ENCODE results near the gene SLC7A8. TPM values are rescaled to one million over a fixed set of nuclear protein-coding genes. Genes with fewer than 3 reads are reported as not detected.
A peak's percentile ranks its signal among the peaks of the same experiment; 100 is the strongest.

The SLC7A8 gene
- total RNA-seq, 2 donors from 2014 or later: 21.5 to 23.8 TPM

DNA sequence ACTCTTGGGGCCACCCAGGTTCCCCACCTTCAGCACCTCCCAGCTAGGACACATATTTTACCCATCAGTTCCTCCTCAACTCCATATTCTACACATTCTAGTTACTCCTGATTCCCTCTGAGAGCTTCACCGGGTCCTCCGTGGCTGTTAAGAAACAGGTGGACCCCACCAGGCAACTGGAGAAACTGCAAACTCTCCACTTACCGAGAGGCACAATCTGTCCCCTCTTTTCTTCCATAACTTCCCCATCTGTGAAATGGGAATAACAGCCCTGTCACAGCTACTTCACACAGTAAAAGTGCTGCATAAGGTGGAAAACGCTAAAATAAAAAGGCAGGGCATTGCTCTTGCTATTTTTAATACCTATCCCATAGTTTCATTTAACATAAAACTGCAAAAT, 1.5 kb downstream of the SLC7A8 start:
- Histone ChIP-seq H3K9me3 (no peaks in the 10 kb centered on the region), H3K4me3 (peak overlapping the region; percentile 48), H3K4me1 (no peaks in the 10 kb centered on the region), H3K36me3 (no peaks in the 10 kb centered on the region), H3K27me3 (no peaks in the 10 kb centered on the region), H3K27ac (no peak overlapping the region), H3K9ac (ENCODE audit: low read depth in 2 of 2, low read length in 2 of 2) (peak overlapping the region in 1 of 2 donors; percentile 66)
- TF ChIP-seq, protein P1, sequence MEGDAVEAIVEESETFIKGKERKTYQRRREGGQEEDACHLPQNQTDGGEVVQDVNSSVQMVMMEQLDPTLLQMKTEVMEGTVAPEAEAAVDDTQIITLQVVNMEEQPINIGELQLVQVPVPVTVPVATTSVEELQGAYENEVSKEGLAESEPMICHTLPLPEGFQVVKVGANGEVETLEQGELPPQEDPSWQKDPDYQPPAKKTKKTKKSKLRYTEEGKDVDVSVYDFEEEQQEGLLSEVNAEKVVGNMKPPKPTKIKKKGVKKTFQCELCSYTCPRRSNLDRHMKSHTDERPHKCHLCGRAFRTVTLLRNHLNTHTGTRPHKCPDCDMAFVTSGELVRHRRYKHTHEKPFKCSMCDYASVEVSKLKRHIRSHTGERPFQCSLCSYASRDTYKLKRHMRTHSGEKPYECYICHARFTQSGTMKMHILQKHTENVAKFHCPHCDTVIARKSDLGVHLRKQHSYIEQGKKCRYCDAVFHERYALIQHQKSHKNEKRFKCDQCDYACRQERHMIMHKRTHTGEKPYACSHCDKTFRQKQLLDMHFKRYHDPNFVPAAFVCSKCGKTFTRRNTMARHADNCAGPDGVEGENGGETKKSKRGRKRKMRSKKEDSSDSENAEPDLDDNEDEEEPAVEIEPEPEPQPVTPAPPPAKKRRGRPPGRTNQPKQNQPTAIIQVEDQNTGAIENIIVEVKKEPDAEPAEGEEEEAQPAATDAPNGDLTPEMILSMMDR (IDR thresholded peaks at IDR 0.05): no peak
- intact Hi-C loops (cut with DNase I): no loop called here
- DNase-seq: no peak

GRCh38 chr14:23181453-23181852, 2.0 kb downstream of the SLC7A8 start:
- Histone ChIP-seq H3K27me3 (no peaks in the 10 kb centered on the region), H3K9me3 (no peaks in the 10 kb centered on the region), H3K36me3 (no peaks in the 10 kb centered on the region), H3K4me3 (peak overlapping the region; percentile 48), H3K9ac (ENCODE audit: low read depth in 2 of 2, low read length in 2 of 2) (no peak overlapping the region), H3K27ac (no peak overlapping the region), H3K4me1 (no peaks in the 10 kb centered on the region)
- intact Hi-C loops (cut with DNase I): no loop called here
- TF ChIP-seq, protein P1 (IDR thresholded peaks at IDR 0.05): no peak
- DNase-seq: no peak

GRCh38 chr14:23177181-23177580, 6.3 kb downstream of the SLC7A8 start:
- intact Hi-C loops (cut with DNase I): no loop called here
- peak; percentile 68 for DNase-seq
- TF ChIP-seq, protein P1 (IDR thresholded peaks at IDR 0.05): no peak
- no peaks in the 10 kb centered on the region for H3K4me1 ChIP-seq
- H3K4me3 ChIP-seq: no peak overlapping the region
- H3K9ac ChIP-seq (ENCODE audit: low read depth in 2 of 2, low read length in 2 of 2): peak overlapping the region in 1 of 2 donors; percentile 37
- no peaks in the 10 kb centered on the region for H3K9me3 ChIP-seq
- no peaks in the 10 kb centered on the region for H3K36me3 ChIP-seq
- no peaks in the 10 kb centered on the region for H3K27me3 ChIP-seq
- H3K27ac ChIP-seq: peak overlapping the region; percentile 68

GRCh38 chr14:23175823-23176222, 7.6 kb downstream of the SLC7A8 start:
- no peaks in the 10 kb centered on the region for H3K9me3 ChIP-seq
- intact Hi-C loops (cut with DNase I): no loop called here
- no peak overlapping the region for H3K27ac ChIP-seq
- TF ChIP-seq, protein P1 (IDR thresholded peaks at IDR 0.05): no peak
- H3K4me3 ChIP-seq: no peak overlapping the region
- H3K36me3 ChIP-seq: no peaks in the 10 kb centered on the region
- H3K27me3 ChIP-seq: no peaks in the 10 kb centered on the region
- H3K4me1 ChIP-seq: no peaks in the 10 kb centered on the region
- no peak overlapping the region for H3K9ac ChIP-seq (ENCODE audit: low read depth in 2 of 2, low read length in 2 of 2)
- DNase-seq: no peak

- Histone ChIP-seq H3K9me3 (no peaks in the 10 kb centered on the region), H3K36me3 (no peaks in the 10 kb centered on the region), H3K27ac (no peak overlapping the region), H3K9ac (ENCODE audit: low read depth in 2 of 2, low read length in 2 of 2) (no peak overlapping the region), H3K4me3 (no peak overlapping the region), H3K27me3 (no peaks in the 10 kb centered on the region), H3K4me1 (no peaks in the 10 kb centered on the region)
- no peak for DNase-seq
- TF ChIP-seq, protein P1 (IDR thresholded peaks at IDR 0.05): no peak
- intact Hi-C loops (cut with DNase I): no loop called here
Observed at GRCh38 chr14:23174296-23175184, 8.9 kb downstream of the SLC7A8 start.
